ENCODE measurements around the gene HEXD.

HEXD gene

GRCh38 chr17:82402865-82403264, 15.3 kb upstream of the HEXD start:
- TF ChIP-seq, protein P1, sequence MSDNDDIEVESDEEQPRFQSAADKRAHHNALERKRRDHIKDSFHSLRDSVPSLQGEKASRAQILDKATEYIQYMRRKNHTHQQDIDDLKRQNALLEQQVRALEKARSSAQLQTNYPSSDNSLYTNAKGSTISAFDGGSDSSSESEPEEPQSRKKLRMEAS (IDR thresholded peaks at IDR 0.05), result no peak
- TF ChIP-seq EP300 (IDR thresholded peaks at IDR 0.05; ENCODE audit: borderline replicate concordance), result no peak
- no peak for TF ChIP-seq RAD21 (IDR thresholded peaks at IDR 0.05; ENCODE audit: low read depth)
- no peak for TF ChIP-seq FOXM1 (IDR thresholded peaks at IDR 0.05; ENCODE audit: borderline replicate concordance, low read depth)
- TF ChIP-seq CREB1 (IDR thresholded peaks at IDR 0.05; ENCODE audit: low read depth), result no peak
- TF ChIP-seq, protein P2, sequence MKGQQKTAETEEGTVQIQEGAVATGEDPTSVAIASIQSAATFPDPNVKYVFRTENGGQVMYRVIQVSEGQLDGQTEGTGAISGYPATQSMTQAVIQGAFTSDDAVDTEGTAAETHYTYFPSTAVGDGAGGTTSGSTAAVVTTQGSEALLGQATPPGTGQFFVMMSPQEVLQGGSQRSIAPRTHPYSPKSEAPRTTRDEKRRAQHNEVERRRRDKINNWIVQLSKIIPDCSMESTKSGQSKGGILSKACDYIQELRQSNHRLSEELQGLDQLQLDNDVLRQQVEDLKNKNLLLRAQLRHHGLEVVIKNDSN (IDR thresholded peaks at IDR 0.05), result no peak
- no peak for TF ChIP-seq NFIC (IDR thresholded peaks at IDR 0.05)
- no peak for TF ChIP-seq EGR1 (IDR thresholded peaks at IDR 0.05)
- TF ChIP-seq TCF12 (IDR thresholded peaks at IDR 0.05; ENCODE audit: low read depth), result no peak
- TF ChIP-seq CEBPB (IDR thresholded peaks at IDR 0.05), result no peak
- no peak for TF ChIP-seq TAF1 (IDR thresholded peaks at IDR 0.05; ENCODE audit: low read depth)
- no peak for TF ChIP-seq ZBTB7A (IDR thresholded peaks at IDR 0.05; ENCODE audit: low read depth)
- TF ChIP-seq TEAD4 (IDR thresholded peaks at IDR 0.05), result no peak
- TF ChIP-seq REST (IDR thresholded peaks at IDR 0.05; ENCODE audit: low read depth), result no peak

- TF ChIP-seq REST (IDR thresholded peaks at IDR 0.05; ENCODE audit: low read depth), result no peak
- no peak for TF ChIP-seq RAD21 (IDR thresholded peaks at IDR 0.05; ENCODE audit: low read depth)
- no peak for TF ChIP-seq FOXM1 (IDR thresholded peaks at IDR 0.05; ENCODE audit: borderline replicate concordance, low read depth)
- TF ChIP-seq, protein P2 (IDR thresholded peaks at IDR 0.05), result no peak
- TF ChIP-seq CREB1 (IDR thresholded peaks at IDR 0.05; ENCODE audit: low read depth), result no peak
- TF ChIP-seq, protein P1 (IDR thresholded peaks at IDR 0.05), result no peak
- TF ChIP-seq NFIC (IDR thresholded peaks at IDR 0.05), result no peak
- no peak for TF ChIP-seq EGR1 (IDR thresholded peaks at IDR 0.05)
- TF ChIP-seq CEBPB (IDR thresholded peaks at IDR 0.05), result no peak
- no peak for TF ChIP-seq YY1 (IDR thresholded peaks at IDR 0.05; ENCODE audit: low read depth)
- TF ChIP-seq TCF12 (IDR thresholded peaks at IDR 0.05; ENCODE audit: low read depth), result no peak
- TF ChIP-seq EP300 (IDR thresholded peaks at IDR 0.05; ENCODE audit: borderline replicate concordance), result no peak
Measured at GRCh38 chr17:82403662-82404660, 14.2 kb upstream of the HEXD start.

- TF ChIP-seq FOXM1 (IDR thresholded peaks at IDR 0.05; ENCODE audit: borderline replicate concordance, low read depth) (no peak), REST (IDR thresholded peaks at IDR 0.05; ENCODE audit: low read depth) (no peak), RAD21 (IDR thresholded peaks at IDR 0.05; ENCODE audit: low read depth) (no peak), TAF1 (IDR thresholded peaks at IDR 0.05; ENCODE audit: low read depth) (no peak), EP300 (IDR thresholded peaks at IDR 0.05; ENCODE audit: borderline replicate concordance) (no peak), YY1 (IDR thresholded peaks at IDR 0.05; ENCODE audit: low read depth) (no peak), EGR1 (IDR thresholded peaks at IDR 0.05) (no peak), TCF12 (IDR thresholded peaks at IDR 0.05; ENCODE audit: low read depth) (no peak), TEAD4 (IDR thresholded peaks at IDR 0.05) (no peak), CEBPB (IDR thresholded peaks at IDR 0.05) (no peak), NFIC (IDR thresholded peaks at IDR 0.05) (no peak), CREB1 (IDR thresholded peaks at IDR 0.05; ENCODE audit: low read depth) (no peak), ZBTB7A (IDR thresholded peaks at IDR 0.05; ENCODE audit: low read depth) (no peak)
- TF ChIP-seq, protein P1 (IDR thresholded peaks at IDR 0.05), result no peak
- TF ChIP-seq, protein P2 (IDR thresholded peaks at IDR 0.05), result no peak
Measured at GRCh38 chr17:82405051-82405450, 13.1 kb upstream of the HEXD start.
